Activated T-cell treated with anti-CD3 and anti-CD28 coated beads for 1 hour (primary cell): Measurements from ENCODE around the gene PRKD1.

Experiments used
- DNase-seq: peaks from one replicate; pipeline ENCODE4 v3.0.0-alpha.2; 2020; ENCODE audit warnings: low read depth

The PRKD1 gene

GRCh38 chr14:29672831-29673230, 254.8 kb downstream of the PRKD1 start:
- DNase-seq: no peak

GRCh38 chr14:29671034-29671433, 256.6 kb downstream of the PRKD1 start:
- DNase-seq: no peak

GRCh38 chr14:29668201-29668600, 259.4 kb downstream of the PRKD1 start:
- no peak for DNase-seq

- no peak for DNase-seq
These were observed 263.1 kb downstream of the PRKD1 start for GRCh38 chr14:29664515-29664914.

GRCh38 chr14:29663281-29663801, 264.3 kb downstream of the PRKD1 start:
- no peak for DNase-seq

GRCh38 chr14:29654901-29655550, 272.6 kb downstream of the PRKD1 start:
- DNase-seq: no peak

- no peak for DNase-seq
These were observed 274.3 kb downstream of the PRKD1 start for GRCh38 chr14:29653303-29653702.

GRCh38 chr14:29652571-29652970, 275.1 kb downstream of the PRKD1 start:
- no peak for DNase-seq

GRCh38 chr14:29650554-29651269, 276.9 kb downstream of the PRKD1 start:
- no peak for DNase-seq

- no peak for DNase-seq
These were observed 278.5 kb downstream of the PRKD1 start for GRCh38 chr14:29649170-29649569.

GRCh38 chr14:29648045-29648444, 279.6 kb downstream of the PRKD1 start:
- no peak for DNase-seq

- DNase-seq: no peak
These were observed 282.5 kb downstream of the PRKD1 start for GRCh38 chr14:29645117-29645516.

- no peak for DNase-seq
These were observed 284.0 kb downstream of the PRKD1 start for GRCh38 chr14:29643433-29644211.

GRCh38 chr14:29637411-29637810, 290.2 kb downstream of the PRKD1 start:
- DNase-seq: no peak

GRCh38 chr14:29636870-29637269, 290.8 kb downstream of the PRKD1 start:
- no peak for DNase-seq

GRCh38 chr14:29630566-29631160, 297.0 kb downstream of the PRKD1 start:
- DNase-seq: no peak

- DNase-seq: no peak
These were observed 297.8 kb downstream of the PRKD1 start for GRCh38 chr14:29629839-29630238.

- DNase-seq: no peak
These were observed 300.5 kb downstream of the PRKD1 start for GRCh38 chr14:29627137-29627536.

- no peak for DNase-seq
These were observed 309.2 kb downstream of the PRKD1 start for GRCh38 chr14:29618323-29619067.

- no peak for DNase-seq
These were observed 310.7 kb downstream of the PRKD1 start for GRCh38 chr14:29616922-29617321.

- DNase-seq: no peak
These were observed 318.8 kb downstream of the PRKD1 start for GRCh38 chr14:29608861-29609260.

GRCh38 chr14:29607169-29607568, 320.5 kb downstream of the PRKD1 start:
- no peak for DNase-seq
